ENCODE results near the gene MPST.

The MPST gene

GRCh38 chr22:37009490-37009889 lies 10.1 kb upstream of the MPST start:
- Histone ChIP-seq H2AFZ (no peak overlapping the region), H3K4me3 (ENCODE audit: low read depth, low read length) (no peak overlapping the region), H3K9ac (no peak overlapping the region), H3K36me3 (ENCODE audit: control insufficient read depth, insufficient read depth, low read length) (no peaks in the 10 kb centered on the region), H3K27me3 (ENCODE audit: control insufficient read depth, insufficient read depth, low read length) (no peaks in the 10 kb centered on the region), H3K4me1 (no peaks in the 10 kb centered on the region), H3K27ac (no peak overlapping the region), H3K79me2 (no peaks in the 10 kb centered on the region), H3K4me2 (ENCODE audit: low read length) (no peak overlapping the region), H3K9me3 (ENCODE audit: control insufficient read depth, low read length) (no peaks in the 10 kb centered on the region)
- TF ChIP-seq CTCF (IDR thresholded peaks at IDR 0.05), result no peak

GRCh38 chr22:37010174-37010573 lies 9.4 kb upstream of the MPST start:
- Histone ChIP-seq H3K4me2 (ENCODE audit: low read length) (no peak overlapping the region), H3K79me2 (no peaks in the 10 kb centered on the region), H3K4me1 (no peaks in the 10 kb centered on the region), H3K27me3 (ENCODE audit: control insufficient read depth, insufficient read depth, low read length) (no peaks in the 10 kb centered on the region), H3K9ac (no peak overlapping the region), H3K27ac (no peak overlapping the region), H3K4me3 (ENCODE audit: low read depth, low read length) (no peak overlapping the region), H3K36me3 (ENCODE audit: control insufficient read depth, insufficient read depth, low read length) (no peaks in the 10 kb centered on the region), H2AFZ (no peak overlapping the region), H3K9me3 (ENCODE audit: control insufficient read depth, low read length) (no peaks in the 10 kb centered on the region)
- TF ChIP-seq CTCF (IDR thresholded peaks at IDR 0.05), result no peak

DNA sequence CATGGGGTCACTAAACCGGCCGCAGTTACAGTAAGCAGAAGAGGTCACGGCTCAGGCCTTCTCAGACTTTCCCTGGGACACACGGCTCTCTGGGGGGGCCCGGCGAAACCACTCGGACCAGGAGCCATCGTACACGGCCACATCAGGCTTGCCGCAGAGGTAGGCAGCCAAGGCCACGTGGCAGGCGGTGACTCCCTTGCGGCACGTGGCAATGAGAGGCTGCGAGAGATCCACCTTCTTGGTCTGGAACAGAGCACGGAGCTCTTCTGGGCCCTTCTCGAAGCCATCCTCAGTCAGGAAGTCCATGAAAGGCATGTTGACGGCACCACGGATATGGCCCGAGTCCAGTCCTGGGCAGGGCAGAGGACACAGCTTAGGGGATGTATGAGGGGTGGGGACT lies 8.6 kb upstream of the MPST start:
- Histone ChIP-seq H3K4me3 (ENCODE audit: low read depth, low read length) (no peak overlapping the region), H3K4me2 (ENCODE audit: low read length) (no peak overlapping the region), H3K36me3 (ENCODE audit: control insufficient read depth, insufficient read depth, low read length) (no peaks in the 10 kb centered on the region), H3K4me1 (no peaks in the 10 kb centered on the region), H2AFZ (no peak overlapping the region), H3K27ac (no peak overlapping the region), H3K27me3 (ENCODE audit: control insufficient read depth, insufficient read depth, low read length) (no peaks in the 10 kb centered on the region), H3K9me3 (ENCODE audit: control insufficient read depth, low read length) (no peaks in the 10 kb centered on the region), H3K9ac (no peak overlapping the region), H3K79me2 (no peaks in the 10 kb centered on the region)
- TF ChIP-seq CTCF (IDR thresholded peaks at IDR 0.05), result no peak

- H3K36me3 ChIP-seq (ENCODE audit: control insufficient read depth, insufficient read depth, low read length), result no peaks in the 10 kb centered on the region
- TF ChIP-seq CTCF (IDR thresholded peaks at IDR 0.05), result no peak
- H3K4me3 ChIP-seq (ENCODE audit: low read depth, low read length), result no peak overlapping the region
- H2AFZ ChIP-seq, result no peak overlapping the region
- no peaks in the 10 kb centered on the region for H3K79me2 ChIP-seq
- H3K9me3 ChIP-seq (ENCODE audit: control insufficient read depth, low read length), result no peaks in the 10 kb centered on the region
- no peak overlapping the region for H3K4me2 ChIP-seq (ENCODE audit: low read length)
- H3K27me3 ChIP-seq (ENCODE audit: control insufficient read depth, insufficient read depth, low read length), result no peaks in the 10 kb centered on the region
- no peak overlapping the region for H3K27ac ChIP-seq
- no peak overlapping the region for H3K9ac ChIP-seq
- no peaks in the 10 kb centered on the region for H3K4me1 ChIP-seq
These were observed 8.1 kb upstream of the MPST start for GRCh38 chr22:37011472-37011871.

DNA sequence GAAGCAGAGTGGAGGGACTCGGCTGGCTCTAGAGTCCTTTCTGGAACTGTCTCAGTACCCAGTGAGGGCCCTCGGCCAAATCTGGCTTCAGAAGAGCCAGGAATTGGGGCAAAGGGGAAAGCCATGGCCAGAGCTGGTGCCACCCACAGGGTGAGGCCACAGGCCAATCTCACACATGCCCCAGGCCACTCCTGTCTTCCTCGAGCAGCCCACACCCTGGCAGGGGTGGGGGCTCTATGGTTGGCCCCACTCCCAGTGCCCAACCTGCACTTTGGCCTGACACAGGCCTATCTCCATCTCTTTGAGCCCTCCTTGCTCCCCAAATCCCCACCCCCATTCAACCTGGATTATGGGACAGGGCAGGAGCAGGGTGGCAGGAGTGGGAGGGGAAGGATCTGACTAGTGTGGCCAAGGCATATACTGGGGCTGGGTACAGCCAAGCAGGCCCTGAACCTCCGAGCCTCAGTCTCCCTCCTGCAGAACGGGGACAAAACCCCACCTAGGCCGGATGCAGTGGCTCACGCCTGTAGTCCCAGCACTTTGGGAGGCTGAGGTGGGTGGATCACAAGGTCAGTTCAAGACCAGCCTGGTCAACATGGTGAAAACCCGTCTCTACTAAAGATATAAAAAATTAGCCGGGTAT lies 7.2 kb upstream of the MPST start:
- Histone ChIP-seq H3K4me3 (ENCODE audit: low read depth, low read length) (no peak overlapping the region), H3K4me1 (no peaks in the 10 kb centered on the region), H3K79me2 (no peaks in the 10 kb centered on the region), H3K9ac (no peak overlapping the region), H3K4me2 (ENCODE audit: low read length) (no peak overlapping the region), H3K36me3 (ENCODE audit: control insufficient read depth, insufficient read depth, low read length) (no peaks in the 10 kb centered on the region), H3K9me3 (ENCODE audit: control insufficient read depth, low read length) (no peaks in the 10 kb centered on the region), H3K27ac (no peak overlapping the region), H2AFZ (no peak overlapping the region), H3K27me3 (ENCODE audit: control insufficient read depth, insufficient read depth, low read length) (no peaks in the 10 kb centered on the region)
- TF ChIP-seq CTCF (IDR thresholded peaks at IDR 0.05), result no peak
